HG03196 (cell line): ENCODE results near the gene CSPG5.

Experiments
- ATAC-seq: cut with Tn5 transposase; IDR thresholded peaks from one replicate; pipeline ENCODE4 v1.9.1; 2021; ENCODE audit not compliant: unreplicated experiment

Gene CSPG5

GRCh38 chr3:47578691-47579632 is at the start of gene CSPG5:
TSS of gene CSPG5 (minus strand) at chr3:47578865. CDS start at chr3:47578693, 172 bp downstream.
- no peak for ATAC-seq

- ATAC-seq, result no peak
Measured at GRCh38 chr3:47628426-47628825, 49.8 kb upstream of the CSPG5 start.

- no peak for ATAC-seq
Measured at GRCh38 chr3:47622671-47623461, 44.2 kb upstream of the CSPG5 start.

GRCh38 chr3:47617086-47618010 is 38.7 kb upstream of the CSPG5 start:
- no peak for ATAC-seq

GRCh38 chr3:47614788-47615187 is 36.1 kb upstream of the CSPG5 start:
- no peak for ATAC-seq

- no peak for ATAC-seq
Measured at GRCh38 chr3:47613722-47614121, 35.1 kb upstream of the CSPG5 start.

GRCh38 chr3:47612879-47613278 is 34.2 kb upstream of the CSPG5 start:
- ATAC-seq, result no peak

- no peak for ATAC-seq
Measured at GRCh38 chr3:47612178-47612577, 33.5 kb upstream of the CSPG5 start.

GRCh38 chr3:47611576-47611975 is 32.9 kb upstream of the CSPG5 start:
- no peak for ATAC-seq

GRCh38 chr3:47610583-47610982 is 31.9 kb upstream of the CSPG5 start:
- no peak for ATAC-seq

GRCh38 chr3:47607335-47607734 is 28.7 kb upstream of the CSPG5 start:
- no peak for ATAC-seq

- no peak for ATAC-seq
Measured at GRCh38 chr3:47606165-47606564, 27.5 kb upstream of the CSPG5 start.

GRCh38 chr3:47605652-47606051 is 27.0 kb upstream of the CSPG5 start:
- ATAC-seq, result no peak

- no peak for ATAC-seq
Measured at GRCh38 chr3:47604145-47604544, 25.5 kb upstream of the CSPG5 start.

- ATAC-seq, result no peak
Measured at GRCh38 chr3:47603332-47603731, 24.7 kb upstream of the CSPG5 start.

- ATAC-seq, result no peak
Measured at GRCh38 chr3:47601281-47601680, 22.6 kb upstream of the CSPG5 start.

GRCh38 chr3:47594792-47595191 is 16.1 kb upstream of the CSPG5 start:
- no peak for ATAC-seq

- ATAC-seq, result no peak
Measured at GRCh38 chr3:47592066-47592795, 13.6 kb upstream of the CSPG5 start.

GRCh38 chr3:47590216-47590615 is 11.6 kb upstream of the CSPG5 start:
- no peak for ATAC-seq

- ATAC-seq, result no peak
Measured at GRCh38 chr3:47588587-47588986, 9.9 kb upstream of the CSPG5 start.
